ENCODE data around the gene ALG5.

The ALG5 gene, protein sequence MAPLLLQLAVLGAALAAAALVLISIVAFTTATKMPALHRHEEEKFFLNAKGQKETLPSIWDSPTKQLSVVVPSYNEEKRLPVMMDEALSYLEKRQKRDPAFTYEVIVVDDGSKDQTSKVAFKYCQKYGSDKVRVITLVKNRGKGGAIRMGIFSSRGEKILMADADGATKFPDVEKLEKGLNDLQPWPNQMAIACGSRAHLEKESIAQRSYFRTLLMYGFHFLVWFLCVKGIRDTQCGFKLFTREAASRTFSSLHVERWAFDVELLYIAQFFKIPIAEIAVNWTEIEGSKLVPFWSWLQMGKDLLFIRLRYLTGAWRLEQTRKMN

DNA sequence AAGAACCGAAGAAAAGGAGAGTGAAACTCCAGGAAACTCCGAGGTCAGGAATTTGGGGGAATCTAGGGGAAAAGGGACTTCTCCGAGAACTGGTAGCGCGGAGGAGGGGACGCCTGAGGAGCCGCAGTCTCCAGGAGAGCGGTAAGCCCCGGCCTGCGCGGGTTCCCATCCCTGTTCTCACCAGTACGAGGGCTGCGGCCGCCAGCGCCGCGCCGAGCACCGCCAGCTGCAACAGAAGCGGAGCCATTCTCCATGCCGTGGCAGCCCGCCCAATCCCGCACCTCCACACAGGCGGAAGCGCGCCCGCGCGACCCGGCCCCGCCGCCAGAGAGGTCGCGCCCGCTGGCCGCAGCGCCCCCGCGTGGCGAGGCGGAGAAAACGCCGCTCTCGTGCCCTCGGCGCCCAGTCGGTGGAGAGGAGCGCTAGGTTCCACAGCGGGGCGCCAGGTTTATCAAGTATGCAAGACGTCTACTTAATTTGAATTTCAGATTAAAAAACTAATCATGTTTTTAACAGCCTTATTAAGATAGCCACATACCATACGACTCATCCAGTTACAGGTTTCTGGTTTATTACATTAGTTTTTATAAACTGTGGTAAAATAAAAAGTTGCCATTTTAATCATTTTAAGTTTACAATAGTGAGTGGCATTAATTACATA lies at the start of gene ALG5:
Gene ALG5 (minus strand): TSS at position 287 of the 661 bp plus-strand sequence. CDS start 40 bp downstream, at position 247.
- peak; percentile 89 to 96 (median 90) for DNase-seq

DNA sequence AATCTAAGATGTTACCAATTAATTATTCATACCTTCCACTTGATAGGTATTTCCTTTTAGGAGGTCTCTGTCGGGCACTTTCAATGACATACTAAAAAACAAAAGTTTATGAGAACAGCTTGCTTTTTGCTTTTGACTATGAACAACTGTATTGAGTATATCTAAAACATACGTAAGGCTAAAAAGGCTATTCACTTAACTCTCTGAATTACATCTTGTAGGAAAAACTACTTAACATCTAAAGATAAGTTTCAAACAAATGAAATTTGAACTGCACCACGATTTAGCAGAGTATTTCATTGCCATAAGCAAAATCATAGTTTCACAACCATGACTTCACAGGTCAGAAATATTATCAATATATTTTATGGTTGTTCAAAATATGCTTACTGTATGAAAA lies 48.7 kb upstream of the ALG5 start:
- DNase-seq = no peak

DNA sequence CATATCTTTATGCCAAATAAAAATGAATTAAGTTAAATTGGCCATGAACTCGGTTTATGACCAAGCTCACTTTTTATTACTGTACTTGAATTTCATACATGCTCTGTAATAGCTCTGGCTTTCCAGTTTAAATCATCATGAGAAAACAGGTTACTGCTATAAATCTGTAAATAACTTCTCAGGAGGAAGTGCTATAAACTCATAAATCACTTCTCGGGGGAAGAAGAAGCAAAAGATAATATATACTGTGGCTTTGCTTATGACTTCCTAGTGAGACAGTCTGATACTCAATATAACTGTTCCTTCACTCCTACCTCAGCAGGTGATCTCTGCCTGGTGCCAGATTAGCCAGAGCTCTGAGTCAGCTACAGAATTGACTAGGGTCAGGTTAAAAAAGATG lies 47.9 kb upstream of the ALG5 start:
- no peak for DNase-seq

- no peak for DNase-seq
Measured at GRCh38 chr13:37046062-37046461, 46.9 kb upstream of the ALG5 start.

DNA sequence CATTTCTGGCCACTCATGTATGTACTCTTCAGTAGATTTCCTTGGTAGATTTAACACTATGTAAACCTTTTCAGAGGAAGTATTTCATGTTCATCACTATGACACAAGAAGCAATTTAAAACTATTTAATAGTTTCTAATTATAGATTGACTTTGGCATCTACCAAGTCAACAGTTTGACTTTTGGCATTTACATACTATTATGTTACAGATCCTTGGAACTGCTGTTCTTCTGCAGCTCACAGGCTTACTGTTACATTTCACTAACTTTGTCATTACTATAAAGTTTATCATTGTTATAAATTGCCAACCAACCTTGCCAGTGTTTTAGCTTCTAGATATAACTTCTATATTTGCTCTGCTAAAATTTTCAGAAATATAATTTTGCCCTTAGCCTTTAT lies 41.6 kb upstream of the ALG5 start:
- no peak for DNase-seq

GRCh38 chr13:37039896-37040295 lies 40.8 kb upstream of the ALG5 start:
- no peak for DNase-seq

GRCh38 chr13:37037241-37037640 lies 38.1 kb upstream of the ALG5 start:
- no peak for DNase-seq

DNA sequence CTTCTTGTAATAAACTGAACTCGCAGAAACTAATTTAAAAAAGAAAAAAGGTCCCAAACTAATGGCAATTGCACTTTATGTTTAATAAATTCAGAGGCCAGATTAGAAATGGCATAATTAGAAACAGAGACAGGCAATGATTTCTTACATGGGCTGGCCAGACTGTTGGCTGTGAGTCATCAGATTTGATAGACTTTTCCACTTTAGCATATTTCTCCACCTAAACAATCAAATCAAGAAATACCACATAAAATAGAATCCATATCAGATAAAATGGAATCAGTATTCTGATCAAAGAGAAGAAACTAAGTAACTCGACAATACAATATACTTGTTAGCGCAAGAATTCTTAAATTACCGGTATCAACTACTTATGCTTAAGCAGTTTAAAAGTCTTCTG lies 30.5 kb upstream of the ALG5 start:
- DNase-seq = no peak

DNA sequence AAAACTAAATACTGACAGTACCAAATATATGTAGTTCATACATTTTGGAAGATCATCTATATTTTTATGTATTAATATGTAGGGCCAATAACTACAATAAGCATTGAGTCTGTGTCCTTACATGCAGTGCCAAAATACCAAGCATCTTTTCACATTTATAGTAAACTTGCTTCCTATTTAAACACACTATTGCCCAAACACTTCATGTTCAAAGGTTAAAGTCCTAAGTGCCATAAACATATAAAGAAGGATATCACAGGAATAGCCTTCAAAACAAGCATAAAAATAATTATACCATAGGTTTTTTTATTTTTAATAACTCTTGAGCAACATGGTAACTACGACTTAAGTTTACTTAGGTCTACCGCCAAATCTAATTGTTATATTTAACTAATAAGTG lies 28.5 kb upstream of the ALG5 start:
- no peak for DNase-seq

- DNase-seq = no peak
Measured at GRCh38 chr13:37026771-37027170, 27.6 kb upstream of the ALG5 start.

- DNase-seq = no peak
Measured at GRCh38 chr13:37023871-37024270, 24.7 kb upstream of the ALG5 start.

- no peak for DNase-seq
Measured at GRCh38 chr13:37014609-37015008, 15.5 kb upstream of the ALG5 start.

GRCh38 chr13:37011788-37012187 lies 12.6 kb upstream of the ALG5 start:
- DNase-seq = no peak

DNA sequence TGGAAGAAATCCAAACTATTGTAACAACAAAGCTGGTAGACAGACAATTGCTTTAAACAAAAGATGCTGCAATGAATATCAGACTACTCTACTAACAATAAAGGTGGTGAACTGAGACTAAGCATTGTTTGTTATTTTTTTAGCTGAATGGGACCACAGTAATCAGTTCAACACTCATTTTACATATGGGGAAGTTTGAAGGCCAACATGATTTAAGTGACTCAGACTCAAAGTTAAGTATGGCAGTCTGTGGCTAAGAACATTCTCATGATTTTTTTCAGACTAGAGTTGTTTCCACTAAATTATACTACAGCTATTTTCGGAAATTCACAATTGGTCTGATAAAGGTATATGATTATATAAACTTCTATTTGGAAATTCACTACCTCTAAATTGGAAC lies 11.9 kb upstream of the ALG5 start:
- DNase-seq = no peak

DNA sequence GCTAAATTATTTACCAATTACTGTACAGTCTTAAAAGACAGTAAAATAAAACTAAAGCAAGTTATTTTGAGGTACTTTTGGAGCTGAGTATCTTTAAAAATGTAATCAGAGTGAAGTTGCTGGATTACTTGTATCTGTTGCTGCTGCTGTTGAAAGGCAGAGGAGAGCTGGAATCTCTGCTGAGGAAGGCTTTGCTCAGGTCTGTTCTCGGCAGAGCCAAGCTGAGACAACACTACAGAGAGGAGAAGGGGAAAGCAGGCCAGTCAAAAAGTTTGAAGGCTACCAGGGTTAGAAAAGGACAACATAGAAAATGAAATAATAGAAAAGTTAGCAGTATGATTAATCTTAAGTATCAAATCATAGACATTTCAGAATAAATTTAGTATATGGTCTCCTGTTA lies 11.3 kb upstream of the ALG5 start:
- DNase-seq = no peak

GRCh38 chr13:37009692-37010091 lies 10.6 kb upstream of the ALG5 start:
- no peak for DNase-seq

GRCh38 chr13:37001921-37002250 lies 2.7 kb upstream of the ALG5 start:
- DNase-seq = peak in 1 of 6 experiments; percentile 1

DNA sequence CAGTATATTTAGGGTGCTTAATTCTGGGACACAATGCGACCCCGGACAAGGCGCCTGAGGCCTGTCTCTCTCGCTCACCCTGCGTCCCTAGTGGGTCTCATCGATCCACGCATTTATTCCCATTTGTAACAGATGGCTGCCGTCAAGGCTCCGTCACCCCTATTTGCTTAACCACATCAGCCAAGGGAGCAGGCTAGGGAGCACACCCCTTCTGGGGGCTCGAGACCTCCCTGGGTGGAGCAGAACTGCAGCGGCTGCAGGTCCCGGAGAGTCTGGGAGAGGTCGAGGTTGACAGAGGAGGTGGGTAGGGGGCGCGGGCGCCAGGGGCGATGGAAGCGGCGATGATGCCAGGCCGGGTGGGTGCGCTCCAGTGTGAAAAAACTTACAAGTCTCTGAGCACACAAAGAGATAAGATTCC lies 507 bp downstream of the ALG5 start:
- peak in 2 of 6 experiments; percentile 16 to 30 for DNase-seq

GRCh38 chr13:36997716-36998427 lies 1.3 kb downstream of the ALG5 start:
- DNase-seq = no peak

GRCh38 chr13:36992362-36992761 lies 6.8 kb downstream of the ALG5 start:
- DNase-seq = no peak

- no peak for DNase-seq
Measured at GRCh38 chr13:36986462-36987240, 12.5 kb downstream of the ALG5 start.

GRCh38 chr13:36981156-36981743 lies 17.9 kb downstream of the ALG5 start:
- DNase-seq = peak in 1 of 6 experiments; percentile 6

All from stimulated activated naive CD4-positive, alpha-beta T cell (primary cell).